Gastrocnemius medialis (tissue), 4 donors: ENCODE measurements around the gene CHAD. TPM values are rescaled to one million over a fixed set of nuclear protein-coding genes. Genes with fewer than 3 reads are reported as not detected.
A peak's percentile ranks its signal among the peaks of the same experiment; 100 is the strongest.

Source experiments
- ATAC-seq, 2 donors: fragments of 150-250 bp; one replicate each; pipeline ENCODE4 v1.9.1; 2016
- DNase-seq, 2 donors: peaks; one replicate each; pipeline ENCODE4 v3.0.0-alpha.2; 2019
- H3K27ac ChIP-seq, 4 donors: fragments of 200-600 bp; sonication (generic); 1 replicate in 1 of 4; 2 replicates in 3 of 4; pipeline ENCODE4 v1.5.1; 2016 to 2018; ENCODE audit warnings: mild to moderate bottlenecking in 2 of 4, moderate library complexity in 1 of 4
- H3K27me3 ChIP-seq, 3 donors: fragments of 200-600 bp; sonication (generic) in 2 of 3; 1 replicate in 1 of 3; 2 replicates in 2 of 3; pipeline versions ENCODE4 v1.5.1 to v1.6.0; 2016 to 2019; ENCODE audit warnings: mild to moderate bottlenecking in 1 of 3, moderate library complexity in 1 of 3
- H3K36me3 ChIP-seq, 2 donors: fragments of 200-600 bp; sonication (generic) in 1 of 2; one replicate each; pipeline ENCODE4 v1.5.1; 2017 to 2018
- H3K4me1 ChIP-seq, 2 donors: fragments of 200-600 bp; sonication (generic) in 1 of 2; one replicate each; pipeline ENCODE4 v1.5.1; 2016 to 2017; ENCODE audit warnings: mild to moderate bottlenecking in 2 of 2
- H3K4me3 ChIP-seq, 4 donors: fragments of 200-600 bp; sonication (generic) in 3 of 4; 1 replicate in 1 of 4; 2 replicates in 3 of 4; pipeline ENCODE4 v1.5.1; 2016 to 2019; ENCODE audit warnings: mild to moderate bottlenecking in 2 of 4
- H3K9me3 ChIP-seq, 3 donors: fragments of 200-600 bp; sonication (generic) in 2 of 3; 1 replicate in 1 of 3; 2 replicates in 2 of 3; pipeline ENCODE4 v1.5.1; 2016 to 2019
- CTCF ChIP-seq, 5 experiments: fragments of 450-650 bp in 3 of 5; fragments of 200-600 bp in 2 of 5; sonication (generic) in 2 of 5; IDR thresholded peaks in 4 of 5; conservative IDR thresholded peaks in 1 of 5; 1 replicate in 4 of 5; 2 replicates in 1 of 5; pipeline ENCODE4 v1.5.1; 2016 to 2019; ENCODE audit warnings: antibody characterized with exemption in 5 of 5, mild to moderate bottlenecking in 3 of 5, moderate library complexity in 3 of 5
- POLR2A ChIP-seq, 2 donors: fragments of 450-650 bp; IDR thresholded peaks; one replicate each; pipeline ENCODE4 v1.6.1; 2017; ENCODE audit warnings: antibody characterized with exemption in 2 of 2, mild to moderate bottlenecking in 2 of 2, moderate library complexity in 2 of 2
- in situ Hi-C, 4 donors: fragments of 200-750 bp; cut with MboI; loops; one replicate each; pipeline versions ENCODE4 v1.15.0 to v1.8.0; 2017; ENCODE audit warnings: low sequenced_read_pairs in 4 of 4
- intact Hi-C: fragments of 100-400 bp; cut with DNase I; formaldehyde crosslinking; loops from one replicate; pipeline ENCODE4 v1.15.1; 2023; ENCODE audit warnings: low total_unique reads
- total RNA-seq, 4 donors: library from RNA; depleted of rRNA; stranded (reverse); fragments of >200 nt; gene quantifications; one replicate each; pipeline versions ENCODE4 v1.1.0 to v1.2.3, GENCODE V29; 2016

CHAD gene
- total RNA-seq, 4 donors from 2014 or later, result 1.8 to 8.8 TPM; not detected in 2

DNA sequence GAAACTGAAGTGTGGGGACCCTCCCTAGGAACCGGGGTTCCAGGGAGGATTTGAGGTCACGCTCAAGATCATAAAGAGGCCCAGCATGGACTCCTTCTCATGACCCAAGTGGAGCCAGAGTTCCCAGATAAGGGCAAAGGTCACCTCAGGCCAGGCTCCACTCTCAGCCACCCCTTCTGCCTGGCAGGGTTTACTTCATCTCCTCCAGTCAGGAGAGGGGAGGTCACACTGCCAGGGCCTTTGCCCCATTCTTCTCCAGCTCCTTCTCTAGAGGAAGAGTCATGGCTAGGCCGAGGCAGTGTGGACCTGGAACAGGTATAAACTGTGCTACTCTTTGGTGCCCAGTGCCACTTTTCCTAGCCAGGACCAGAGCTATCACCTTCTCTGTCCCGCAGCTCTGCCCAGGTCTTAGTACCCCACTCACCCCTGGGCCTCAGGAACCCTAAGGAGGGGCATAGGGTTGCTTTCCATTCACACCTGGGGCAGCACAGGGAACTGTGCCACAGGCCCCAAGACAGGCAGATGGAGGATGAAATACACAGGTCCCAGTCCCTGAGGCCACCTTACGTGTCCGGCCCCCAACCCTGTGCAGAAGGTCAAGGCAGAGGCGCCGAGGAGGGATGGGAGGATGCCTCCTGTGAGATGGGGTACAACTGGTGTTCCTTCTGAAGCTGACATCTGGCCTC is 43.5 kb downstream of the CHAD start:
- intact Hi-C loops, result loop anchor here (5.0 to 10.0 kb wide), 3 partner anchors 248 to 520 kb away; partner anchors contain the start of gene PDK2

DNA sequence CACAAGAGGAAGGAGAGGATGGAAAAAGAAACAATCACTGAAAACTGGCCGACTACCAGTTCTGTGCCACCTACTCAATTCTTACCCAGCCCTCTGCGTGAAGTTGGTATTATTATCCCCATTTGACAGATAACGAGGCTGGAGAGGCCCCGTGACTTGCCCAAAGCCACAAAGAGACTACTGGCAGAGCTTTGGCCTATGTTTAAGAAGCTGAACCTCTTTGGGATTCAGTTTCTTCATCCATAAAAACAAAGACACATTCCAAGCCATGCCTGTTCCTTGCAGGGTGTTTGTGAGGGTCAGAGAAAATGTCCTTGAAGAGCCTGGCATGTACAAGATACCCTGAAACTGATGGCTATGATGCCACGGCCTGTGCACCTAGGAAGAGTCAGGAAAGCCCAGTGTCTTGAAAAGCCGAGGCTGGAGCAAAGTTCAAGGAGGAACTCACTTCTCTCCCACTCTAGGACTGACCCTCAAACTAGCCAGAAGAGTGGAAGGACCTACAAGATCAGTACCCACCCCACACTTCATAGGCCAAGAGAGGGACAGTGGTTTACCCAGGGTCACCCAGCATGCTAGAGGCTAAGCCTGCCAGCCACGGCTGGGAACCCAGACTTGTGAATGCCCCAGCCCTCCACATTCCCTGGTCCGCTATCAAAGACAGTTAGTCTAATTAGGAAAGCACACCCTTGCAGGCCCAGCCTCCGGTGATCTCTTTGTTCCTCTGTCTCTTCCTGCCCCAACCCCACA is 44.3 kb downstream of the CHAD start:
- Histone ChIP-seq H3K36me3 (no peaks in the 10 kb centered on the region), H3K4me1 (peaks cover 26 to 36% of the 10 kb centered on the region in 2 donors), H3K27ac (peak overlapping the region; percentile 93 to 96 (median 94)), H3K9me3 (no peaks in the 10 kb centered on the region), H3K4me3 (no peak overlapping the region), H3K27me3 (no peaks in the 10 kb centered on the region)
- in situ Hi-C loops (loop anchor here in 1 of 4 donors (10.0 kb wide), 1 partner anchor 50 kb away; the partner anchor contains the start of gene RSAD1), intact Hi-C loops (loop anchor here (10.0 kb wide), 2 partner anchors 330 to 520 kb away; partner anchors contain the start of gene PDK2)
- TF ChIP-seq CTCF (IDR thresholded peaks at IDR 0.05 in 4 of 5, conservative IDR thresholded peaks at IDR 0.05 in 1 of 5), result no peak
- ATAC-seq (no peak), DNase-seq (no peak)

More for the DNA sequence above, 43.5 kb downstream of the CHAD start:
- in situ Hi-C loops, result loop anchor here in 1 of 4 donors (10.0 kb wide), 1 partner anchor 50 kb away; the partner anchor contains the start of gene RSAD1
- TF ChIP-seq POLR2A (IDR thresholded peaks at IDR 0.05) (no peak), CTCF (IDR thresholded peaks at IDR 0.05 in 4 of 5, conservative IDR thresholded peaks at IDR 0.05 in 1 of 5) (no peak)
- no peaks in the 10 kb centered on the region for H3K9me3 ChIP-seq
- peaks cover 33 to 43% of the 10 kb centered on the region in 2 donors for H3K4me1 ChIP-seq
- no peak for ATAC-seq
- no peak for DNase-seq
- no peaks in the 10 kb centered on the region for H3K36me3 ChIP-seq
- H3K27me3 ChIP-seq, result no peaks in the 10 kb centered on the region
- peak overlapping the region; percentile 68 to 94 (median 86) for H3K4me3 ChIP-seq
- H3K27ac ChIP-seq, result peak overlapping the region; percentile 93 to 96 (median 94)

GRCh38 chr17:50423553-50424159 is 45.0 kb downstream of the CHAD start:
- H3K27ac ChIP-seq, result peak overlapping the region in 2 of 4 donors; percentile 93 to 94

More at GRCh38 chr17:50423553-50424159, 45.0 kb downstream of the CHAD start:
- no peaks in the 10 kb centered on the region for H3K36me3 ChIP-seq
- DNase-seq (no peak), ATAC-seq (no peak)
- H3K27me3 ChIP-seq, result no peaks in the 10 kb centered on the region
- intact Hi-C loops, result loop anchor here (10.0 kb wide), 2 partner anchors 329 to 521 kb away; partner anchors contain the start of gene PDK2
- no peak overlapping the region for H3K4me3 ChIP-seq
- in situ Hi-C loops, result loop anchor here in 1 of 4 donors (10.0 kb wide), 1 partner anchor 51 kb away; the partner anchor contains the start of gene RSAD1
- no peaks in the 10 kb centered on the region for H3K9me3 ChIP-seq
- TF ChIP-seq POLR2A (IDR thresholded peaks at IDR 0.05) (no peak), CTCF (IDR thresholded peaks at IDR 0.05 in 4 of 5, conservative IDR thresholded peaks at IDR 0.05 in 1 of 5) (no peak)
- peaks cover 22 to 29% of the 10 kb centered on the region in 2 donors for H3K4me1 ChIP-seq
